Activated CD4-positive, alpha-beta T cell treated with anti-CD3 and anti-CD28 coated beads, Interleukin-2, amount 50 U/mL, for 16 hours (primary cell): ENCODE measurements around the gene ZNF491.
A peak's percentile ranks its signal among the peaks of the same experiment; 100 is the strongest.
"Not testable (repeated sequence)": the region's sequence is repeated elsewhere in the genome, so short reads cannot be mapped to it uniquely, and the experiment has no call there.

ENCODE experiments used
- DNase-seq: peaks from one replicate; pipeline ENCODE4 v3.0.0-alpha.2; 2020

ZNF491 gene

GRCh38 chr19:11798391-11799330 is at the start of gene ZNF491:
TSS of gene ZNF491 (plus strand) at chr19:11798523. CDS start at chr19:11805954, 7,431 bp downstream.
- peak; percentile 67 for DNase-seq

GRCh38 chr19:11749751-11750150 is 48.6 kb upstream of the ZNF491 start:
- DNase-seq = no peak

DNA sequence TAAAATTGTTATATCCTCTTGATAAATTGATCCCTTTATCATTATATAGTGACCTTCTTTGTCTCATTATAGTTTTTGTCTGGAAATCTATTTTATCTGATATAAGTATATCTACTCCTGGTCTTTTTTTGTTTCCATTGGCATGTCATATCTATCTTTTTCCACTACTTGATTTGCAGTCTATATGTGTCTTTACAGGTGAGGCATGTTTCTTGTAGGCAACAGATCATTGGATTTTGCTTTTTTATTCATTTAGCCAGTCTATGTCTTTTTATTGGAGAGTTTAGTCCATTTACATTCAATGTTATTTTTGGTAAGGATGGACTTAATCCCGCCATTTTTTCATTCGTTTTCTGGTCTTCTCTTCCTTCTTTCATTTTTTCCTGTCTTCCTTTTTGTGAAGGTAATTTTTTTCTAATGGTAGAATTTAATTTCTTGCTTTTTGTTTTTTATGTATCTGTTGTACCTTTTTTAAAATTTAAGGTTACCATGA is 46.0 kb upstream of the ZNF491 start:
- DNase-seq = no peak

DNA sequence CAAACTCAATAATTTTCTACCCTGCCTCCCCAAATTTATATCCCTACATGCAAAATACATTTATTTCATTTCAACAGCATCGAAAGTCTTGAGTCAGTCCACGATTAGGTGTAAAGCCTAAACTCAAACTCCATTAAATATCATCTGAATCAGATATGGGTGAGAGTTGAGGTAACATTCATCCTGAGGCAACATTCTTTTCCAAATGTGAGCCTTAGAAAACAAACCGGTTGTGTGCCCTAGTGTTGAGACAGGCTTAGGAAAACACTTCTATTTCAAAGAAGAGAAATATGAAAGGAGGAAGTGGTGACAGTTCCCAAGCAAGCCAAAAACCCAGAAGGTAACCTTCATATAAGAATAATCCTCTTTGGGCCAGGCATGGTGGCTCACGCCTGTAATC is 43.7 kb upstream of the ZNF491 start:
- DNase-seq = no peak

- DNase-seq = no peak
These were observed 41.4 kb upstream of the ZNF491 start for GRCh38 chr19:11756965-11757364.

DNA sequence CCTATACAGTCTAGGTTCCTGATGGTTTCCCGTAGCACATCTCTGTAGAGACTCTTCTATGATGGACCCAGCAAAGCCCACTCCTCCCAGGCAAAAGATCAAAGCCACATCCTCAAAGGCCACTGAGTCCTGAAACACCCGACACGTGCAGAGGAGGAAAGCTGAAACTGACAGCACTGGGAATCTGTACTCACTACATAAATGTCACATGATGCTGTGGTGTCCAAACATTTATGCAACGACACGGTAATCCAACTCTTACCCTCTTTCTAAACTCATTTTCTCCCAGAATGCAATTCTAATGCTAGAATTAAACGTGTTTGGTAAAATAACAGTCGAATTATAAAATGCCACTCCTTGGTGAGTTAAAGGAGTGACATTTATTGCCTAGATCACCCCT is 38.5 kb upstream of the ZNF491 start:
- no peak for DNase-seq

DNA sequence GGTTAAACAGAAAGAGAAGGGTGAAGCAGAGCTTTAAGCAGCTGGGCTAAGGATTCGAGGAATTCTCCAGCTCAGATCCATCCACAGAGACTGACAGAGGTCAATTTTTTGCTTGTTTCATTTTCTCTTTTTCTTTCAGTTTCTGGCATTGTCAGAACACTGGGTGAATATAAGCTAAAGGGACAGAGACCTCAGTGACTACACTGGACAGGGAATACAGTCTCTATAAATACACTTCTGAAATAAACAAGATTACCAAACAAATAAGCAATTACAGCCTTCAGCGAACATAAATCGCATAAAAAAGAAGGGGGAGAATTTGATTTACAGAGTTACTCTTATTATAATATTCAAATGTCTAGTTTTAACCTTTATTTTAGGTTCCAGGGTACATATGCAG is 35.2 kb upstream of the ZNF491 start:
- no peak for DNase-seq

DNA sequence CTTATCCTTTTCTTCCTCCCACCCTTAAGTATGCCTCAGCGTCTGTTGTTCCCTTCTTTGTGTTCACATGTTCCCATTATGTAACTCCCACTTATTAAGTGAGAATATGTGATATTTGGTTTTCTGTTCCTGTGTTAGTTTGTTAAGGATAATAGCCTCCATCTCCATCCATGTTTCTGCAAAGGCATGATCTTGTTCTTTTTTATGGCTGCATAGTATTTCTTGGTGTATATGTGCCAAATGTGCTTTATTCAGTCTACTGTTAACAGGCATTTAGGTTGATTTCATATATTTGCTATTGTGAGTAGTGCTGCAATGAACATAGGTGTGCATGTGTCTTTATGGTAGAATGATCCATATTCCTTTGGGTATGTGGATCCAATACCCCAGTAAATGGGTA is 34.7 kb upstream of the ZNF491 start:
- DNase-seq = no peak

GRCh38 chr19:11766597-11767591 is 31.4 kb upstream of the ZNF491 start, which contains the start of gene ZNF441:
TSS of gene ZNF441 (plus strand) at chr19:11767000. CDS start at chr19:11767194, 194 bp downstream.
- DNase-seq = peak; percentile 90

DNA sequence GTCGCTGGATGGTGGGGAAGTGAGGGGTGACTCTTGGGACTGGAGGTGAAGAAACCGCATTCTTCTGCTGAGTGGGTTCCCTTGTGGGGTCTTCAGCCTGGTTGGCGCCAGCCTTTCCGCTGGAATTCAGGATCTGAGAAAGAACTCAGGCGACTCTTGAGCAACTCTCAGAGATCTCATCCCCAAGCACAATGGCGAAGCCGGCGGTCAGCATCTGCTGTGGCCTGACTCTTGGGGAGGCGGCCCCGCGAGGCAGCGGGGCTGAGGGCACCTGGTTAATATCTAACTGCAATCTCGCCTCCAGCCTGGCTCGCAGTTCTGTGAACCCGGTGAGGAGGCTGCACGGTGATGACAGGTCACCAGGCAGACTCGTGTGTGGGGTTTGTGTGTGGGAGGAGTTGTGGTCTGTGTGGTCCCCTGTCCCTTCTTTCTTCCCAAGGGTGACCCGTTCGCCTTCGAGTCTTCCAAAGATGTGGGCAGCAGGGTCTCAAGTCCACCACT is 30.6 kb upstream of the ZNF491 start:
- DNase-seq = no peak

DNA sequence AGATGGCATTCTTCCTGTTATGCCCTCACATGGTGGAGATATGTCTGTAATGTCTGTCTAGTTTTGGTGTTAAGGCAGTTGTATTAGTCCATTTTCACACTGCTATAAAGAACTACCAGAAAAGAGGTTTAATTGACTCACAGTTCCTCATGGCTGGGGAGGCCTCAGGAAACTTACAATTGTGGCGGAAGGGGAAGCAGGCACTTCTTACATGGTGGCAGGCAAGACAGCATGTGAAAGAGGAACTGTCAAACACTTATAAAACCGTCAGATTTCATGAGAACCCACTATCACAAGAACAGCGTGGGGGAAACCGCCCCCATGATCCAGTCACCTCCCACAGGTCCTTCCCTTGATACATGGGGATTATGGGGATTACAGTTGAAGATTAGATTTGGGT is 28.3 kb upstream of the ZNF491 start:
- DNase-seq = no peak

DNA sequence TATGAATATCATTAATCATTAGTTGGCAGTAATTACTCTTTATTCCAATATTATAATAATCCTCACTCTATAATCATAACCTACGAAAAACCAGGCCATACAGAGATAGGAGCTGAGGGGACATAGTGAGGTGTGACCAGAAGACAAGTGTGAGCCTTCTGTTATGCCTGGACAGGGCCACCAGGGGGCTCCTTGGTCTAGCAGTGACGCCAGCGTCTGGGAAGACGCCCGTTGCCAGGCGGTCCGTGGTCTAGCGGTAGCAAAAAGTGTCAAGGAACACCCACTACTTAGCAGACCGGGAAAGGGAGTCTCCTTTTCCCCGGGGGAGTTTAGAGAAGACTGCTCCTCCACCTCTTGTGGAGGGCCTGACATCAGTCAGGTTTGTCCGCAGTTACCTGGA is 26.8 kb upstream of the ZNF491 start:
- DNase-seq = not testable (repeated sequence)

- DNase-seq = not testable (repeated sequence)
These were observed 21.7 kb upstream of the ZNF491 start for GRCh38 chr19:11776669-11777068.

DNA sequence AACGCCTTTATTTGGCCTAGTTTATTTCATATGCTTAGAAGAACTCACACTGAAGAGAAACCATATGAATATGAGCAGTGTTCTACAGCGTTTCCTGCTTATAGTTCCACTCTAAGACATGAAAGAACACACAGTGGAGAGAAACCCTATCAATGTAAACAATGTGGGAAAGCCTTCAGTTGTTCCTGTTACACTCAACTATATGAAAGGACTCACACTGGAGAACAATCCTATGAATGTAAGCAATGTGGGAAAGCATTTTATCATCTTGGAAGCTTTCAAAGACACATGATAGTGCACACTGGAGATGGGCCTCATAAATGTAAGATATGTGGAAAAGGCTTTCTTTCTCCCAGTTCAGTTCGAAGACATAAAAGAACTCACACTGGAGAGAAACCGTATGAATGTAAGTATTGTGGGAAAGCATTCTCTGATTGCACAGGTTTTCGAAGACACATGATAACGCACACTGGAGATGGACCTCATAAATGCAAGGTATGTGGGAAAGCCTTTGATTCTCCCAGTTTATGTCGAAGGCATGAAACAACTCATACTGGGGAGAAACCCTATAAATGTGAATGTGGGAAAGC is 17.8 kb upstream of the ZNF491 start:
- DNase-seq = no peak

- DNase-seq = no peak
These were observed 16.8 kb upstream of the ZNF491 start for GRCh38 chr19:11781295-11782057.

GRCh38 chr19:11783767-11784166 is 14.6 kb upstream of the ZNF491 start:
- no peak for DNase-seq

- no peak for DNase-seq
These were observed 14.0 kb upstream of the ZNF491 start for GRCh38 chr19:11784356-11784755.

DNA sequence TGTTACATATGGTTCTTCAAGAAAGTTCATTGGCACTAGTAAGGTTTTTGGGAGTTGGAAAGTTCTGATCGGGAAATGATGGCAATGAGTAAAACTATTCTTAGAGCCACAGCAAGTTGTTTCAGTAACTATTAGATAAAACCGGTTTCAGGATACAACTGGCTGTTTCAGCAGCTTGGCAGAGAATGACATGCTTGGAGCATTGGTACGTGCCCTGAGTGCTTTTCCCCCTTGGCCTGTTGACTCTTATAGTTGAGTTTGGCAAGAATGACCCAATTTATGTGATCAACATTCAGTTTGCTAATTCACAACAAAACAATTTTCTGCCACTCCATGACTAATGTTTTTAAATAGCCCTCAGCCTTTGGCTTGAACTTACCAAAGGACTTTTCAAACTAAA is 10.8 kb upstream of the ZNF491 start:
- no peak for DNase-seq

DNA sequence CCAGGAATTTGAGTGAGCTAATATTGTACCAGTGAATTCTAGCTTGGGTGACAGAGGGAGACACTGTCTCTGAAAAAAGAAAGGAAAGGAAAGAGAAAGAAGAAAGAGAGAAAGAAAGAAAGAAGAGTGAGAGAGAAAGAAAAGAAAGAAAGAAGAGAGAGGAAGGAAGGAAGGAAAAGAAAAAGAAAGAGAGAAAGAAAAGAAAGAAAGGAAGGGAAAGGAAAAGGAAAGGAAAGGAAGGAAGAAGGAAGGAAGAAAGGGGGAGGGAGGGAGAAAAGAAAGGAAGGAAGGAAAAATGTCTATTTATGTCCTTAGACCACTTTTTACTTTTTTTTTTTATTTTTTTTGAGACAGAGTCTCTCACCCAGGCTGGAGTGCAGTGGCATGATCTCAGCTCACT is 5.4 kb upstream of the ZNF491 start:
- DNase-seq = no peak

DNA sequence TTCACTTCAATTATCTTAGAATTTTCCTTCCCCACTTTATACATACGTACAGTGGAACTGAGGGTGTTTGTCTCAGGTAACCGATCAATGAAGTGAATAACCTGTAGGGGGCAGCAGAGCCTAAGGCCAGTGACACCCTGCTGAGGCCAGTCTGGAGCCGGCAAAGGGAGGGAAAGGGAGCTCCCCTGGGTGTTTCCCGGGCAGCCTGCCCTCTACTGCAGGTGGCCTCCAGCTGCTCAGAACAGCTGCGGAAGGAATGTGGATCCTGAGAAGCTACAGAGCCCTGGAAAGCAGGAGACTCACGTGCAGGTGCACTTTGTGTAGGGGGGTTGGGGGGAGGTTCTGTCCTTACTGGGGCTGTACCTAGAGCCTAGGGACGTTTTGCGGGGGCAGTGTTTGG is 832 bp upstream of the ZNF491 start:
- DNase-seq = peak; percentile 79

DNA sequence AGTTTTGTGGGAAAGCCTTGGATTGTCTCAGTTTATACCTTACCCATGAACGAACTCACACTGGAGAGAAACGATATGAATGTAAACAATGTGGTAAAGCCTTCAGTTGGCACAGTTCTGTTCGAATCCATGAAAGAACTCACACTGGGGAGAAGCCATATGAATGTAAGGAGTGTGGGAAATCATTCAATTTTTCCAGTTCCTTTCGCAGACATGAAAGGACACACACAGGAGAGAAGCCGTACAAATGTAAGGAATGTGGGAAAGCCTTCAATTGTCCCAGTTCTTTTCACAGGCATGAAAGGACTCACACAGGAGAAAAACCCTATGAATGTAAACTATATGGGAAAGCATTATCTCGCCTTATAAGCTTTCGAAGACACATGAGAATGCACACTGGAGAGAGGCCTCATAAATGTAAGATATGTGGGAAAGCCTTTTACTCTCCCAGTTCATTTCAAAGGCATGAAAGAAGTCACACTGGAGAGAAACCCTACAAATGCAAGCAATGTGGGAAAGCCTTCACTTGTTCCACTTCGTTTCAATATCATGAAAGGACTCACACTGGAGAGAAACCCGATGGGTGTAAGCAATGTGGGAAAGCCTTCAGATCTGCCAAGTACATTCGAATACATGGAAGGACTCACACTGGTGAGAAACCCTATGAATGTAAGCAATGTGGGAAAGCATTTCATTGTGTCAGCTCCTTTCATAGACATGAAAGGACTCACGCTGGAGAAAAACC is 8.2 kb downstream of the ZNF491 start:
- no peak for DNase-seq
